Measurements from ENCODE around the gene TBX2.
"Not testable (repeated sequence)": the region's sequence is repeated elsewhere in the genome, so short reads cannot be mapped to it uniquely, and the experiment has no call there.

Gene TBX2

GRCh38 chr17:61427567-61427966 lies 27.9 kb downstream of the TBX2 start:
- in situ Hi-C loops (cut with HindIII; ENCODE audit: low pct_unique_long_range_greater_than_20kb, low sequenced_read_pairs) = no loop called here
- TF ChIP-seq JUND (IDR thresholded peaks at IDR 0.05; ENCODE audit: low read depth) = no peak
- no peak for DNase-seq (ENCODE audit: low read depth in 1 of 2, low spot score in 1 of 2)

GRCh38 chr17:61429274-61429673 lies 29.6 kb downstream of the TBX2 start:
- in situ Hi-C loops (cut with HindIII; ENCODE audit: low pct_unique_long_range_greater_than_20kb, low sequenced_read_pairs) = no loop called here
- DNase-seq (ENCODE audit: low read depth in 1 of 2, low spot score in 1 of 2) = no peak
- no peak for TF ChIP-seq JUND (IDR thresholded peaks at IDR 0.05; ENCODE audit: low read depth)

- in situ Hi-C loops (cut with HindIII; ENCODE audit: low pct_unique_long_range_greater_than_20kb, low sequenced_read_pairs); DNase-seq (ENCODE audit: low read depth in 1 of 2, low spot score in 1 of 2): not testable (repeated sequence)
Observed at GRCh38 chr17:61429831-61430230, 30.2 kb downstream of the TBX2 start.

GRCh38 chr17:61431594-61432311 lies 32.1 kb downstream of the TBX2 start:
- no peak for TF ChIP-seq JUND (IDR thresholded peaks at IDR 0.05; ENCODE audit: low read depth)
- in situ Hi-C loops (cut with HindIII; ENCODE audit: low pct_unique_long_range_greater_than_20kb, low sequenced_read_pairs) = no loop called here
- DNase-seq (ENCODE audit: low read depth in 1 of 2, low spot score in 1 of 2) = no peak

GRCh38 chr17:61436273-61436672 lies 36.6 kb downstream of the TBX2 start:
- in situ Hi-C loops (cut with HindIII; ENCODE audit: low pct_unique_long_range_greater_than_20kb, low sequenced_read_pairs) = no loop called here
- no peak for DNase-seq (ENCODE audit: low read depth in 1 of 2, low spot score in 1 of 2)
- no peak for TF ChIP-seq JUND (IDR thresholded peaks at IDR 0.05; ENCODE audit: low read depth)

GRCh38 chr17:61436995-61437704 lies 37.5 kb downstream of the TBX2 start:
- no peak for TF ChIP-seq JUND (IDR thresholded peaks at IDR 0.05; ENCODE audit: low read depth)
- in situ Hi-C loops (cut with HindIII; ENCODE audit: low pct_unique_long_range_greater_than_20kb, low sequenced_read_pairs) = no loop called here
- no peak for DNase-seq (ENCODE audit: low read depth in 1 of 2, low spot score in 1 of 2)

- in situ Hi-C loops (cut with HindIII; ENCODE audit: low pct_unique_long_range_greater_than_20kb, low sequenced_read_pairs) = no loop called here
- DNase-seq (ENCODE audit: low read depth in 1 of 2, low spot score in 1 of 2) = no peak
- no peak for TF ChIP-seq JUND (IDR thresholded peaks at IDR 0.05; ENCODE audit: low read depth)
Observed at GRCh38 chr17:61440697-61441096, 41.1 kb downstream of the TBX2 start.

GRCh38 chr17:61441507-61441906 lies 41.9 kb downstream of the TBX2 start:
- in situ Hi-C loops (cut with HindIII; ENCODE audit: low pct_unique_long_range_greater_than_20kb, low sequenced_read_pairs); DNase-seq (ENCODE audit: low read depth in 1 of 2, low spot score in 1 of 2): not testable (repeated sequence)

GRCh38 chr17:61442136-61442775 lies 42.6 kb downstream of the TBX2 start:
- in situ Hi-C loops (cut with HindIII; ENCODE audit: low pct_unique_long_range_greater_than_20kb, low sequenced_read_pairs) = no loop called here
- peak in 1 of 2 experiments; percentile 56 for DNase-seq (ENCODE audit: low read depth in 1 of 2, low spot score in 1 of 2)
- TF ChIP-seq JUND (IDR thresholded peaks at IDR 0.05; ENCODE audit: low read depth) = no peak

GRCh38 chr17:61442878-61443474 lies 43.3 kb downstream of the TBX2 start:
- no peak for TF ChIP-seq JUND (IDR thresholded peaks at IDR 0.05; ENCODE audit: low read depth)
- DNase-seq (ENCODE audit: low read depth in 1 of 2, low spot score in 1 of 2) = no peak
- in situ Hi-C loops (cut with HindIII; ENCODE audit: low pct_unique_long_range_greater_than_20kb, low sequenced_read_pairs) = no loop called here

GRCh38 chr17:61443475-61443882 lies 43.8 kb downstream of the TBX2 start:
- no peak for TF ChIP-seq JUND (IDR thresholded peaks at IDR 0.05; ENCODE audit: low read depth)
- no peak for DNase-seq (ENCODE audit: low read depth in 1 of 2, low spot score in 1 of 2)
- in situ Hi-C loops (cut with HindIII; ENCODE audit: low pct_unique_long_range_greater_than_20kb, low sequenced_read_pairs) = no loop called here

- no peak for DNase-seq (ENCODE audit: low read depth in 1 of 2, low spot score in 1 of 2)
- in situ Hi-C loops (cut with HindIII; ENCODE audit: low pct_unique_long_range_greater_than_20kb, low sequenced_read_pairs) = no loop called here
- no peak for TF ChIP-seq JUND (IDR thresholded peaks at IDR 0.05; ENCODE audit: low read depth)
Observed at GRCh38 chr17:61444075-61444474, 44.4 kb downstream of the TBX2 start.

- TF ChIP-seq JUND (IDR thresholded peaks at IDR 0.05; ENCODE audit: low read depth) = no peak
- in situ Hi-C loops (cut with HindIII; ENCODE audit: low pct_unique_long_range_greater_than_20kb, low sequenced_read_pairs) = no loop called here
- DNase-seq (ENCODE audit: low read depth in 1 of 2, low spot score in 1 of 2) = no peak
Observed at GRCh38 chr17:61444831-61445230, 45.2 kb downstream of the TBX2 start.
